HFFc6 (cell line): ENCODE measurements around the gene JMJD8. TPM values are rescaled to one million over a fixed set of nuclear protein-coding genes. Genes with fewer than 3 reads are reported as not detected.

Experiments
- DNase-seq: peaks from one replicate; pipeline ENCODE4 v3.0.0-alpha.2; 2018
- H3K27ac Mint-ChIP-seq: 2 replicates; pipeline ENCODE4 v1.8.0; 2020; ENCODE audit warnings: mild to moderate bottlenecking, mixed read lengths
- H3K27me3 Mint-ChIP-seq: 2 replicates; pipeline ENCODE4 v1.8.0; 2021; ENCODE audit warnings: mild to moderate bottlenecking, moderate library complexity, mixed read lengths; ENCODE audit not compliant: insufficient read depth
- H3K36me3 Mint-ChIP-seq: 2 replicates; pipeline ENCODE4 v1.8.0; 2021; ENCODE audit warnings: low read depth, mixed read lengths
- H3K4me1 Mint-ChIP-seq: 2 replicates; pipeline ENCODE4 v1.8.0; 2020; ENCODE audit warnings: low read depth, mixed read lengths
- H3K4me3 Mint-ChIP-seq: 2 replicates; pipeline ENCODE4 v1.8.0; 2020; ENCODE audit warnings: mild to moderate bottlenecking, moderate library complexity, mixed read lengths
- H3K9me3 Mint-ChIP-seq: 2 replicates; pipeline ENCODE4 v1.8.0; 2020; ENCODE audit warnings: mild to moderate bottlenecking, mixed read lengths
- CTCF ChIP-seq: fragments of 200-600 bp; sonication (generic); IDR thresholded peaks from 2 replicates; pipeline ENCODE4 v1.5.0; 2021; ENCODE audit warnings: antibody characterized with exemption, mild to moderate bottlenecking
- total RNA-seq, 6 experiments: library from RNA; stranded (reverse); fragmentation: NEBNext Ultra II Directional; extraction: Animal tissue kit (Norgen Biotek cat#: 25700); gene quantifications; 2 replicates in 1 of 6; 3 replicates in 5 of 6; pipeline ENCODE4 v1.2.3, GENCODE V29; 2021

Gene JMJD8
- total RNA-seq, 6 experiments from 2014 or later: 7.6 to 10.6 (median 9.3) TPM

GRCh38 chr16:646679-647172, 37.4 kb downstream of the JMJD8 start:
- Mint-ChIP-seq H3K36me3 (no peaks in the 10 kb centered on the region), H3K4me1 (0 out of 2 replicates have a peak, but pooled peaks cover 5% of the 10 kb centered on the region), H3K27me3 (peaks cover 3% of the 10 kb centered on the region), H3K9me3 (no peaks in the 10 kb centered on the region), H3K4me3 (no peak overlapping the region), H3K27ac (no peak overlapping the region; the same call in 1 of the 2 replicates)
- DNase-seq: no peak
- TF ChIP-seq CTCF: no peak

GRCh38 chr16:645852-646678, 38.1 kb downstream of the JMJD8 start:
- H3K4me3 Mint-ChIP-seq: no peak overlapping the region
- H3K9me3 Mint-ChIP-seq: no peaks in the 10 kb centered on the region
- H3K36me3 Mint-ChIP-seq: no peaks in the 10 kb centered on the region
- TF ChIP-seq CTCF: no peak
- peaks cover 3% of the 10 kb centered on the region for H3K27me3 Mint-ChIP-seq
- no peak overlapping the region for H3K27ac Mint-ChIP-seq
- H3K4me1 Mint-ChIP-seq: 0 out of 2 replicates have a peak, but pooled peaks cover 5% of the 10 kb centered on the region
- no peak for DNase-seq

GRCh38 chr16:644556-644955, 39.6 kb downstream of the JMJD8 start:
- Mint-ChIP-seq H3K27me3 (peaks cover 3% of the 10 kb centered on the region), H3K27ac (no peak overlapping the region; the same call in 1 of the 2 replicates)

GRCh38 chr16:643050-643368, 41.1 kb downstream of the JMJD8 start:
- Mint-ChIP-seq H3K27me3 (peaks cover 4% of the 10 kb centered on the region; the same call in 1 of the 2 replicates), H3K4me1 (no peaks in the 10 kb centered on the region), H3K27ac (no peak overlapping the region), H3K4me3 (peak overlapping the region; percentile 82), H3K9me3 (no peaks in the 10 kb centered on the region), H3K36me3 (no peaks in the 10 kb centered on the region)
- TF ChIP-seq CTCF: no peak
- no peak for DNase-seq

More at GRCh38 chr16:644556-644955, 39.6 kb downstream of the JMJD8 start:
- Mint-ChIP-seq H3K4me3 (no peak overlapping the region), H3K36me3 (no peaks in the 10 kb centered on the region), H3K9me3 (no peaks in the 10 kb centered on the region), H3K4me1 (no peaks in the 10 kb centered on the region)
- DNase-seq: no peak
- TF ChIP-seq CTCF: no peak

- Mint-ChIP-seq H3K36me3 (no peaks in the 10 kb centered on the region), H3K27ac (peak overlapping the region; percentile 38; the same call in 1 of the 2 replicates), H3K4me1 (no peaks in the 10 kb centered on the region), H3K4me3 (peak overlapping the region; percentile 82), H3K27me3 (peaks cover 4% of the 10 kb centered on the region; the same call in 1 of the 2 replicates), H3K9me3 (no peaks in the 10 kb centered on the region)
- DNase-seq: no peak
- no peak for TF ChIP-seq CTCF
Measured at GRCh38 chr16:642189-643049, 41.7 kb downstream of the JMJD8 start.
